HepG2 (cell line): Measurements from ENCODE around the gene BCL2L2. TPM values are rescaled to one million over a fixed set of nuclear protein-coding genes. Genes with fewer than 3 reads are reported as not detected.

Experiments used
- ATF7 ChIP-seq, 2 experiments: fragments of 450-650 bp in 1 of 2; sonication (generic) in 1 of 2; formaldehyde crosslinking in 1 of 2; IDR thresholded peaks; 2 replicates each; pipeline versions ENCODE4 v1.4.0 to v1.6.1; 2016 to 2020; ENCODE audit warnings: antibody characterized with exemption in 1 of 2, mild to moderate bottlenecking in 1 of 2, missing genetic modification reagents in 1 of 2
- BHLHE40 ChIP-seq: IDR thresholded peaks from 2 replicates; pipeline ENCODE4 v1.6.1; 2011; ENCODE audit warnings: low read length, improper control_type of control experiment
- HDAC2 ChIP-seq: sonication (generic); formaldehyde crosslinking; IDR thresholded peaks from 2 replicates; pipeline ENCODE4 v1.4.0; 2020; ENCODE audit warnings: missing genetic modification reagents
- HMG20B ChIP-seq: conservative IDR thresholded peaks from 2 replicates; pipeline ENCODE4 v1.6.1; 2016; ENCODE audit warnings: missing genetic modification reagents, missing compliant biosample characterization
- MNT ChIP-seq: fragments of 450-650 bp; IDR thresholded peaks from 2 replicates; pipeline ENCODE4 v1.6.1; 2016
- NFE2L2 ChIP-seq: fragments of 150-350 bp; IDR thresholded peaks from 2 replicates; pipeline ENCODE4 v1.6.1; 2014; ENCODE audit warnings: low read length
- NONO ChIP-seq, 2 experiments: fragments of 450-650 bp in 1 of 2; sonication (generic) in 1 of 2; formaldehyde crosslinking in 1 of 2; IDR thresholded peaks in 1 of 2; conservative IDR thresholded peaks in 1 of 2; 2 replicates each; pipeline versions ENCODE4 v1.6.1 to v1.8.0; 2017 to 2022; ENCODE audit warnings: mild to moderate bottlenecking in 1 of 2, missing genetic modification reagents in 1 of 2, moderate library complexity in 1 of 2
- SRF ChIP-seq: IDR thresholded peaks from 2 replicates; pipeline ENCODE4 v1.6.1; 2011; ENCODE audit warnings: mild to moderate bottlenecking, low read depth, low read length, moderate library complexity
- SRSF9 ChIP-seq: fragments of 200-400 bp; formaldehyde crosslinking; IDR thresholded peaks from 2 replicates; pipeline ENCODE4 v1.6.1; 2018; ENCODE audit warnings: borderline replicate concordance, mild to moderate bottlenecking, low read depth, low read length; ENCODE audit not compliant: insufficient read depth, poor library complexity, severe bottlenecking
- TCF7L2 ChIP-seq: IDR thresholded peaks from 2 replicates; pipeline ENCODE4 v1.6.1; 2011; ENCODE audit warnings: mild to moderate bottlenecking, low read depth, low read length, moderate library complexity
- TP53 ChIP-seq: sonication (generic); formaldehyde crosslinking; conservative IDR thresholded peaks from 2 replicates; pipeline ENCODE4 v1.4.0; 2020; ENCODE audit warnings: missing genetic modification reagents
- TRIM22 ChIP-seq: fragments of 450-650 bp; IDR thresholded peaks from 2 replicates; pipeline ENCODE4 v1.6.1; 2017
- ZBTB7B ChIP-seq: sonication (generic); formaldehyde crosslinking; IDR thresholded peaks from 2 replicates; pipeline ENCODE4 v1.4.0; 2020; ENCODE audit warnings: missing genetic modification reagents
- ZNF530 ChIP-seq: sonication (generic); formaldehyde crosslinking; IDR thresholded peaks from 2 replicates; pipeline ENCODE4 v1.5.0; 2020; ENCODE audit warnings: low read depth, mild to moderate bottlenecking, missing genetic modification reagents
- ZSCAN21 ChIP-seq: sonication (generic); formaldehyde crosslinking; IDR thresholded peaks from 2 replicates; pipeline ENCODE4 v1.8.0; 2022; ENCODE audit warnings: mild to moderate bottlenecking, missing genetic modification reagents, moderate library complexity, borderline replicate concordance
- polyA plus RNA-seq, 8 experiments: library from polyadenylated mRNA; depleted of rRNA in 3 of 8; stranded (reverse) in 7 of 8; unstranded in 1 of 8; fragments of >200 nt; fragmentation: Illumina TruSeq in 4 of 8; extraction: Trizol in 4 of 8; gene quantifications; 2 replicates each; pipeline versions ENCODE4 v1.2.1 to v1.2.3, GENCODE V29; 2011 to 2016; ENCODE audit warnings: low read depth in 4 of 8, missing spikeins in 1 of 8, mixed read lengths in 1 of 8; ENCODE audit not compliant: insufficient read depth in 1 of 8
- total RNA-seq, 5 experiments: library from RNA; depleted of rRNA; stranded (reverse); fragments of >200 nt; fragmentation: Illumina TruSeq; extraction: Trizol; gene quantifications; 2 replicates each; pipeline ENCODE4 v1.2.3, GENCODE V29; 2016; ENCODE audit warnings: low read depth in 1 of 5
- TF ChIP-seq, protein P1 (sequence below), 2 experiments: fragments of 450-650 bp in 1 of 2; sonication (generic) in 1 of 2; formaldehyde crosslinking in 1 of 2; IDR thresholded peaks; 2 replicates each; pipeline versions ENCODE4 v1.6.1 to v1.8.0; 2016 to 2022; ENCODE audit warnings: antibody characterized with exemption in 1 of 2, mild to moderate bottlenecking in 1 of 2, missing genetic modification reagents in 1 of 2

BCL2L2 gene
- total and polyA plus RNA-seq, 2 of the 13 experiments (the other 11 are each of a cell fraction or from before 2014, with no cell fraction given), result 28.1 to 49.8 TPM

DNA sequence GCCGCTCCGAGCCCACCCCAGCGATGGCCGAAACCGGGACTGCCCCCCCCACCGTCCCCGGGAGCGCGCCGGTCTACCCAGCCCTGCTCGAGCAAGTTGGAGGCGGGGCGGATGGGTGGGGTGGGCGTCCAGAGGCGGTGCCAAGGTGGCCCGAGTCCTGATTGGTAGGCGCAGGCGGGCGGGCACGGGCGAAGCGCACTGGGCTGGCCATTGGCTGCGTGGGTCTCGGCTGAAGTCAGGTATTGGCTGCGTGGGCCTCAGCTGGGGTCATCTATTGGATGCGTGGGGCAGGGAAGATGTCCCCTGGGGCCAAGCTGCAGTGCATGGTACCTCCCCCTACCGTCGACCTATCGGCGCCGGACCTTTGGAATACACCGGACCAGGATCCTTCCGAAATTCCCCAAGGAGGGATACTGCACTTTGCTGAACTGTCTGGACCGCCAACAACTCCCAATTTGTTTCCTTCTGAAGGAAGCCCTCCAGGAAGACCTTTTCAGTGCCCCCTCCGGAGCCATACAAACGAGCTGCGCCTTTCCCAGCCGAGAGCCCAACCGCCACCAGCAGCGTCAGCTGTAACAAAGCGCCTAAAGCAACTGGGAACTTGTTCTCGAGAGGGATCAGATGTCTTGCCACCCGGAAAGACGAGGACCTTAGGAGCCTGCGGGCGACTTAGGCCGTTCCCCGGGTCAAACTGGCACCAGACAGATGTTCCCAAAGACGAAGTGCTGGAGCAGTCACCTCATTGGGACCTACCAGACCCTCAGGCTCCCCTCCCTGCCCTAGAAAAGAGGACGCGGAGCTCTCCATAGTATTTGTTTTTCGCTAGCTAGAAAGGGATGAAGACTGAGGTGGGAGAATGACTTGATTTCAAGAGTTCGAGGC lies 20.4 kb upstream of the BCL2L2 start, which contains the start of gene HOMEZ (continued):
- TF ChIP-seq, protein P1, sequence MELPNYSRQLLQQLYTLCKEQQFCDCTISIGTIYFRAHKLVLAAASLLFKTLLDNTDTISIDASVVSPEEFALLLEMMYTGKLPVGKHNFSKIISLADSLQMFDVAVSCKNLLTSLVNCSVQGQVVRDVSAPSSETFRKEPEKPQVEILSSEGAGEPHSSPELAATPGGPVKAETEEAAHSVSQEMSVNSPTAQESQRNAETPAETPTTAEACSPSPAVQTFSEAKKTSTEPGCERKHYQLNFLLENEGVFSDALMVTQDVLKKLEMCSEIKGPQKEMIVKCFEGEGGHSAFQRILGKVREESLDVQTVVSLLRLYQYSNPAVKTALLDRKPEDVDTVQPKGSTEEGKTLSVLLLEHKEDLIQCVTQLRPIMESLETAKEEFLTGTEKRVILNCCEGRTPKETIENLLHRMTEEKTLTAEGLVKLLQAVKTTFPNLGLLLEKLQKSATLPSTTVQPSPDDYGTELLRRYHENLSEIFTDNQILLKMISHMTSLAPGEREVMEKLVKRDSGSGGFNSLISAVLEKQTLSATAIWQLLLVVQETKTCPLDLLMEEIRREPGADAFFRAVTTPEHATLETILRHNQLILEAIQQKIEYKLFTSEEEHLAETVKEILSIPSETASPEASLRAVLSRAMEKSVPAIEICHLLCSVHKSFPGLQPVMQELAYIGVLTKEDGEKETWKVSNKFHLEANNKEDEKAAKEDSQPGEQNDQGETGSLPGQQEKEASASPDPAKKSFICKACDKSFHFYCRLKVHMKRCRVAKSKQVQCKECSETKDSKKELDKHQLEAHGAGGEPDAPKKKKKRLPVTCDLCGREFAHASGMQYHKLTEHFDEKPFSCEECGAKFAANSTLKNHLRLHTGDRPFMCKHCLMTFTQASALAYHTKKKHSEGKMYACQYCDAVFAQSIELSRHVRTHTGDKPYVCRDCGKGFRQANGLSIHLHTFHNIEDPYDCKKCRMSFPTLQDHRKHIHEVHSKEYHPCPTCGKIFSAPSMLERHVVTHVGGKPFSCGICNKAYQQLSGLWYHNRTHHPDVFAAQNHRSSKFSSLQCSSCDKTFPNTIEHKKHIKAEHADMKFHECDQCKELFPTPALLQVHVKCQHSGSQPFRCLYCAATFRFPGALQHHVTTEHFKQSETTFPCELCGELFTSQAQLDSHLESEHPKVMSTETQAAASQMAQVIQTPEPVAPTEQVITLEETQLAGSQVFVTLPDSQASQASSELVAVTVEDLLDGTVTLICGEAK (IDR thresholded peaks at IDR 0.05), result no peak
- TF ChIP-seq, protein P1 (CRISPR knock-in tag; IDR thresholded peaks at IDR 0.05), result peak; percentile 60; the same call in 1 of the 2 replicates
- TF ChIP-seq ZBTB7B (CRISPR knock-in tag), result peak; percentile 31; the same call in 1 of the 2 replicates
- peak; percentile 84 for TF ChIP-seq BHLHE40
- TF ChIP-seq SRSF9, result no peak
- TF ChIP-seq ZSCAN21 (CRISPR knock-in tag), result peak; percentile 96
- TF ChIP-seq HMG20B (CRISPR knock-in tag), result peak; percentile 50; the same call in 1 of the 2 replicates
- 0 out of 2 replicates have a peak, but pooled peaks have one; percentile 44 for TF ChIP-seq SRF
- TF ChIP-seq TP53, result no peak
- no peak for TF ChIP-seq NONO (IDR thresholded peaks at IDR 0.05)
- peak; percentile 98 for TF ChIP-seq NONO (CRISPR knock-in tag; conservative IDR thresholded peaks at IDR 0.05)
- peak; percentile 69 for TF ChIP-seq HDAC2 (CRISPR knock-in tag)
- TF ChIP-seq TCF7L2, result no peak
- TF ChIP-seq ZNF530 (CRISPR knock-in tag), result no peak
- no peak for TF ChIP-seq NFE2L2
- peak; percentile 52; the same call in 1 of the 2 replicates for TF ChIP-seq MNT
- TF ChIP-seq ATF7 (IDR thresholded peaks at IDR 0.05), result no peak
- TF ChIP-seq ATF7 (CRISPR knock-in tag; IDR thresholded peaks at IDR 0.05), result peak; percentile 77
- no peak for TF ChIP-seq TRIM22
